ENCODE data around the gene HOTAIR. TPM values are rescaled to one million over a fixed set of nuclear protein-coding genes. Genes with fewer than 3 reads are reported as not detected.

HOTAIR gene
- total RNA-seq, 1 experiment from 2014 or later = not detected

DNA sequence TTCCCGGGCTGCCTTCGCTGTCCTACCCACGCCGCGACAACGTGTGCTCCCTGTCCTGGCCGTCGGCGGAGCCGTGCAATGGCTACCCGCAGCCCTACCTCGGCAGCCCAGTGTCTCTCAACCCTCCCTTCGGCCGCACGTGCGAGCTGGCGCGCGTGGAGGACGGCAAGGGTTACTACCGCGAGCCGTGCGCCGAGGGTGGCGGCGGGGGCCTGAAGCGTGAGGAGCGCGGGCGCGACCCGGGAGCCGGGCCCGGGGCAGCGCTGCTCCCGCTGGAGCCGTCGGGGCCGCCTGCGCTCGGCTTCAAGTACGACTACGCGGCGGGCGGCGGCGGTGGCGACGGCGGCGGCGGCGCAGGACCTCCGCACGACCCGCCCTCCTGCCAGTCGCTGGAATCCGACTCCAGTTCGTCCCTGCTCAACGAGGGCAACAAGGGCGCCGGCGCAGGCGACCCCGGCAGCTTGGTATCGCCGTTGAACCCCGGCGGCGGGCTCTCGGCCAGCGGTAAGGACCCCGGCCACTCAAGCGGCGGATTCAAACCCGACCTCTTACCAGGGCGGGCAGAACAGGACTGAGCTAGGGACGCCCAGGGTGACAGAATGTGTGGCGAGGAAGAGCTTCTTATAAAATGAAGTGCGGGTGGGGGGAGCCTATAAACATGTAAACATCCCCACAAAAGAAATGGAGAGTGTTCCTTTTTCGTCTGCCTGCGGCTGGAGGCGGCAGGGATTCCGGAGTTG, 19.5 kb downstream of the HOTAIR start:
- Histone ChIP-seq H3K27me3 (ENCODE audit: insufficient read depth, low read length) (peaks cover 99% of the 10 kb centered on the region), H3K9me3 (ENCODE audit: control insufficient read depth, low read depth, low read length) (no peaks in the 10 kb centered on the region), H2AK5ac (ENCODE audit: insufficient read length, low read length) (no peak overlapping the region), H3K27ac (ENCODE audit: insufficient read length, low read depth, low read length) (no peak overlapping the region), H3K23ac (ENCODE audit: insufficient read length, low read depth, low read length) (no peak overlapping the region), H2BK5ac (ENCODE audit: insufficient read length, low read length) (no peak overlapping the region), H2BK15ac (ENCODE audit: low read depth, low read length) (no peak overlapping the region), H3K79me1 (ENCODE audit: insufficient read depth, low read depth, low read length, poor library complexity, severe bottlenecking) (no peaks in the 10 kb centered on the region), H4K20me1 (ENCODE audit: control insufficient read depth, insufficient read depth, insufficient read length) (no peaks in the 10 kb centered on the region), H3K4ac (ENCODE audit: low read depth, low read length) (no peak overlapping the region), H2BK120ac (ENCODE audit: low read depth, low read length, poor library complexity, severe bottlenecking) (no peak overlapping the region), H3K79me2 (ENCODE audit: insufficient read depth, low read length) (no peaks in the 10 kb centered on the region), H3K9ac (ENCODE audit: extremely low read depth, insufficient read length, low read length) (no peak overlapping the region), H4K8ac (replicated peaks; ENCODE audit: insufficient read length, low read depth, low read length) (no peak overlapping the region), H4K91ac (ENCODE audit: insufficient read length, low read depth, low read length) (no peak overlapping the region), H3K23me2 (ENCODE audit: insufficient read length, low read depth, low read length, poor library complexity, severe bottlenecking) (no peaks in the 10 kb centered on the region), H4K5ac (ENCODE audit: insufficient read length, low read depth, low read length) (no peak overlapping the region), H3K56ac (ENCODE audit: insufficient read length, low read depth, low read length) (no peak overlapping the region), H3K18ac (ENCODE audit: insufficient read length, low read depth, low read length) (no peak overlapping the region), H2AFZ (ENCODE audit: low read length) (no peak overlapping the region), H3K14ac (ENCODE audit: insufficient read depth, low read length) (no peak overlapping the region; the same call in 1 of the 2 replicates), H2BK20ac (ENCODE audit: low read depth, low read length, poor library complexity, severe bottlenecking) (no peak overlapping the region), H3T11ph (ENCODE audit: low read length) (no peak overlapping the region), H3K4me2 (ENCODE audit: insufficient read depth, insufficient read length, low read length) (no peak overlapping the region), H3K4me1 (ENCODE audit: insufficient read depth, low read length) (no peaks in the 10 kb centered on the region), H2BK12ac (ENCODE audit: insufficient read length, low read depth, low read length) (no peak overlapping the region)
- Mint-ChIP-seq H3K36me3 (ENCODE audit: insufficient read depth in 1 of 3, low read depth in 3 of 3) (no peaks in the 10 kb centered on the region; a peak in 2 of 7 replicates), H3K4me1 (peaks cover 6 to 17% of the 10 kb centered on the region in 2 experiments; a peak in 3 of 4 replicates), H3K4me3 (no peak overlapping the region), H3K9me3 (peaks cover 0 to 3% of the 10 kb centered on the region in 2 experiments; a peak in 2 of 5 replicates), H3K27ac (no peak overlapping the region), H3K27me3 (ENCODE audit: low read depth) (peaks cover 99% of the 10 kb centered on the region)
- DNase-seq = no peak
- WGBS (ENCODE audit: extremely low coverage, insufficient read length, low lambda C conversion rate) = no CpG with 5 or more reads among the region's 86 CpGs
- TF ChIP-seq, protein P1, sequence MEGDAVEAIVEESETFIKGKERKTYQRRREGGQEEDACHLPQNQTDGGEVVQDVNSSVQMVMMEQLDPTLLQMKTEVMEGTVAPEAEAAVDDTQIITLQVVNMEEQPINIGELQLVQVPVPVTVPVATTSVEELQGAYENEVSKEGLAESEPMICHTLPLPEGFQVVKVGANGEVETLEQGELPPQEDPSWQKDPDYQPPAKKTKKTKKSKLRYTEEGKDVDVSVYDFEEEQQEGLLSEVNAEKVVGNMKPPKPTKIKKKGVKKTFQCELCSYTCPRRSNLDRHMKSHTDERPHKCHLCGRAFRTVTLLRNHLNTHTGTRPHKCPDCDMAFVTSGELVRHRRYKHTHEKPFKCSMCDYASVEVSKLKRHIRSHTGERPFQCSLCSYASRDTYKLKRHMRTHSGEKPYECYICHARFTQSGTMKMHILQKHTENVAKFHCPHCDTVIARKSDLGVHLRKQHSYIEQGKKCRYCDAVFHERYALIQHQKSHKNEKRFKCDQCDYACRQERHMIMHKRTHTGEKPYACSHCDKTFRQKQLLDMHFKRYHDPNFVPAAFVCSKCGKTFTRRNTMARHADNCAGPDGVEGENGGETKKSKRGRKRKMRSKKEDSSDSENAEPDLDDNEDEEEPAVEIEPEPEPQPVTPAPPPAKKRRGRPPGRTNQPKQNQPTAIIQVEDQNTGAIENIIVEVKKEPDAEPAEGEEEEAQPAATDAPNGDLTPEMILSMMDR (conservative IDR thresholded peaks at IDR 0.05) = no peak
